HG02571 (cell line): ENCODE measurements around the gene ARL8A.
"Not testable (repeated sequence)": the region's sequence is repeated elsewhere in the genome, so short reads cannot be mapped to it uniquely, and the experiment has no call there.

Source experiments
- ATAC-seq: cut with Tn5 transposase; IDR thresholded peaks from one replicate; pipeline ENCODE4 v1.9.1; 2021; ENCODE audit warnings: mild to moderate bottlenecking, moderate library complexity; ENCODE audit not compliant: unreplicated experiment

The ARL8A gene

GRCh38 chr1:202159534-202160371, 15.2 kb upstream of the ARL8A start:
- ATAC-seq, result no peak

GRCh38 chr1:202158810-202159533, 14.4 kb upstream of the ARL8A start:
- no peak for ATAC-seq

- ATAC-seq, result no peak
These were observed 13.4 kb upstream of the ARL8A start for GRCh38 chr1:202157945-202158344.

GRCh38 chr1:202156590-202156989, 12.1 kb upstream of the ARL8A start:
- ATAC-seq, result no peak

GRCh38 chr1:202155478-202156021, 11.0 kb upstream of the ARL8A start:
- ATAC-seq, result no peak

- no peak for ATAC-seq
These were observed 10.4 kb upstream of the ARL8A start for GRCh38 chr1:202154766-202155477.

GRCh38 chr1:202154148-202154765, 9.7 kb upstream of the ARL8A start:
- no peak for ATAC-seq

GRCh38 chr1:202153284-202153683, 8.7 kb upstream of the ARL8A start:
- no peak for ATAC-seq

GRCh38 chr1:202152399-202152798, 7.9 kb upstream of the ARL8A start:
- no peak for ATAC-seq

- no peak for ATAC-seq
These were observed 6.5 kb upstream of the ARL8A start for GRCh38 chr1:202151045-202151444.

- no peak for ATAC-seq
These were observed 6.1 kb upstream of the ARL8A start for GRCh38 chr1:202150602-202151001.

- ATAC-seq, result no peak
These were observed 5.7 kb upstream of the ARL8A start for GRCh38 chr1:202150187-202150586.

GRCh38 chr1:202149566-202149965, 5.0 kb upstream of the ARL8A start:
- no peak for ATAC-seq

- ATAC-seq, result no peak
These were observed 3.9 kb upstream of the ARL8A start for GRCh38 chr1:202148391-202148790.

- ATAC-seq, result no peak
These were observed 2.5 kb upstream of the ARL8A start for GRCh38 chr1:202146993-202147392.

- no peak for ATAC-seq
These were observed 1.7 kb upstream of the ARL8A start for GRCh38 chr1:202146279-202146678.

GRCh38 chr1:202145744-202146140, 1.2 kb upstream of the ARL8A start:
- ATAC-seq, result not testable (repeated sequence)

GRCh38 chr1:202145068-202145743, 669 bp upstream of the ARL8A start:
- ATAC-seq, result no peak

- ATAC-seq, result peak; percentile 61
These were observed 652 bp downstream of the ARL8A start for GRCh38 chr1:202143768-202144401.
